GM19043 (cell line): Measurements from ENCODE around the gene NUDT16.
"Not testable (repeated sequence)": the region's sequence is repeated elsewhere in the genome, so short reads cannot be mapped to it uniquely, and the experiment has no call there.

Experiments
- ATAC-seq: cut with Tn5 transposase; IDR thresholded peaks from one replicate; pipeline ENCODE4 v1.9.1; 2021; ENCODE audit warnings: low read depth; ENCODE audit not compliant: unreplicated experiment

The NUDT16 gene

GRCh38 chr3:131380821-131381444, 641 bp upstream of the NUDT16 start:
- not testable (repeated sequence) for ATAC-seq

DNA sequence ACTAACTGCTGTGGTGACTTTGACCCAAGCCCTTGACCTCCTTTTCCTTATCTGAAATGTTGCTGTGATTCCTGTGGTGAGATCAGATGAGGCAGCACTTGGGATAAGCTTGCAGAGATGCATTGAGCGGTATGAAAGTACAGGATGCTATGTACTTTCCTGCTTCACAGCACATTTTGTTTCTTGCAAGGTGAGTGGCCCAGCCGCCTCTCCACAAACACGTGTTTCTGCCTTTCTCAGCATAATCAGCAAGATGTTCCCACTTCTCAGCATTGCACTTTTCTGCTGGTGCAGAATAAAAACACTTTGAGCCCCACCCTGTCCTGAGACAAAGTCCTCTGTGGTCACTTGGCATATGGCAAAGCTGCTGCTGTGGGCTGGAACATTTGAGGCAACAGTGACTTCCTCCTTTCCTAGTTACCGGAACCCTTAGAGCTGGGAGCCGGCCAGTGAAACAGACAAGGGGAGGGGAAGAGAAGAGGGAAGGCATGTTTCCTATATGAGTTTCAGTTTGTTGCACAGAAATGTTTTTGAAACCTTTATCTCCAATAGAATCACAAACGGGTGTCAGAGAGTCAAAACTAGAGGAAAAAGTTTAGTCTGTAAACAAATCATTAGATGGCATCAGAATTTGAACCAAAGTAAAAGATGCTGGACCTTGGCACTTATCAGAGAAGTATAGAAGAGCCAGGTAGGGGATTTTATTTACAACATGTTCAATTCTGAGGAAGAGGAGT, 5.0 kb downstream of the NUDT16 start:
- ATAC-seq = no peak

DNA sequence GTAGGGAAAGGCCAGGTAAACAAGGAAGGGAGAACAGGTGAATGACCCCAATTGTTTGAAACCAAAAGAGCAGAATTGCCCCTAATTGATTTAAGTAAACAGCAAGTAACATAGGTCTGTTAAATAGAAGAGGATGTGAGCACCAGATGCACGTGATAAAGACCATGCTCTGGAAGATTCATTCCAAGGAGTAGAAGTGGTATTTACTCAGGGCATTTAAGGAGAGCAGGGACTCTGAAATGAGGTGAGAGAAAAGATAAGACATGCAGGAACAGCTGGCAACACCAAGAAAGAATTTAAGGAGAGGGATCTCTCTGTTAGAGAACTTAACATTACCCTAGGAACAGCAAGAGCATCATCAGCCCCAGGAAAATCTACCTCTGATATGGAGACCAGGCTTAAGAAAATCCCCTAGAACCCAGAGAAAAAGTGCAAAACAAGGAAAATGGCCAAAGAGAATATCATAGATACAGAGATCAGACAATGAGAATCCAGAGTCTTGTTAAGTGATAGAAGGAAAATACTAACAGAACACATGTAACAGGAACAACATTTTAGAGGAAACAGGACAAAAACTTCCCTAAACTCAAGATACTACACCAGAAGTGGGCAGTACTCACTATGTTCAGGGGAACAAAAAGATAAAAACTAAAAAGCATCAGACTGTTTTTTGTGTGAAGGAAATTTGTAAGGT, 6.4 kb downstream of the NUDT16 start:
- ATAC-seq = no peak

DNA sequence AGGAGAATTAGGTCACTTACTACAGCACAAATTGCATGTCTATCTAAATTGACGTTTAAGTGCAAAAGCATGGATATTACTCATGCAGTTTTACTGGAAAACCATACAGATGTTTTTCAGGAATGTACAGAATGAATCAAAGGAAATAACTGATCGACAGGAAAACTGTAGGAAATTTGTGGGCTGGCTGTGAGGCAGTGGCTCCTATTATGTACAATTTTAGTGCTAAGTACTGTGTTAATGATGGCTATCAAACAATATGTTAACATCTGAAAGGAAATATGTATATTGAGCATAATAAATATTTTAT, 6.9 kb downstream of the NUDT16 start:
- ATAC-seq = no peak

GRCh38 chr3:131390331-131390730, 8.8 kb downstream of the NUDT16 start:
- no peak for ATAC-seq

DNA sequence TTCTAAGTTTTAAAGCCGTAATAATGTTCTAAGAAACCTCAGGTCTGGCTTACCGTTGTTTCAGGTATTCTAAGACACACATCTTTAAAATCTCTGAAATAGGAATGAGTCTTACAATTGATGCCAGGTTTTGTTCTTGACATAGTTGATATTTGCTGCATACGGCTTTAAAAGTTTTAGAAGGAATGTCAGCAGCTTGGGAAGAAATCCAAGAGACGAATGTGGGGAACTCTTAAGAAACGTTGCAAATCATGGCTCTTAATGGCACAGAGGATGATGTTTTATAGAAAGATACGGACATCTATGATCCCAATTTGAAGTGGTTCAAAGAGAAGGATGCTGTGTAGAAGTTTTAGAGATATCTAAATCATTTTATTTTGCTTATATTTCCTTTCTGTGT, 11.5 kb downstream of the NUDT16 start:
- ATAC-seq = no peak

DNA sequence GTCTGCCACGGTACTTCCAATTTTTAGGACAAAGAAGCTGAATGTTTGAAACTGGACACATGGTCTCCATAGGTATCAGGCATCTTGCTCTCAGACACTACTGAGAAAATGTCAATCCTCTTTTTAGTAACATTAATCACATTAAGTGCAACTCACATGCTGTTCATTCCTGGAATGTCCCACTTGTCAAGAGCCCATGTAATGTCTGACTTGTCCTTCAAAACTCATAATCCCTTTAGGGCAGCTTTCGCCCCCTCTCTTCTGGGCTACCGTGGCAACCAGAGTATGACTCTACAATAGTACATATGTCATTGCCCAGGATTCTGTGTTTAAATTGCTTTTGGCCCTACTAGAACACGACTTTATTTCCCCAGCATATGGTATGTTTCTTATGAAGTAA, 12.3 kb downstream of the NUDT16 start:
- no peak for ATAC-seq

DNA sequence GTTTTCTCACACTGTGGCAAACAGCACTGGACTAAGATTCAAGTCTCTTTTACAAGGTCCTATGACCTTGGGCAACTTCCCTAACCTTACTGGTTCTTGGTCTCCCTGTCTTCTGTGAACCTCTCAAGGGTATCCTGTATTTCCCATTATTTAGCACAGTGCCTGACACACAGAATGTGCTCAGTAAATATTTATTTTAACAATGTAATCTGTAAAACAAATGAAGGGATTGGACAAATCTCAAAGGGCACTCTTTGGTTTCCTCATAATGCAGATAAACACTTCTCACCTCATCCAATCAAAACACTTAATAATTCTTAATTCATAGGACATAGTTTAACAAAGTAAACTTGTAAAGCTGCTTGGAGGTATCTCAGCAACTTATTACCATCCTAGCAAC, 12.8 kb downstream of the NUDT16 start:
- no peak for ATAC-seq

- ATAC-seq = no peak
These were observed 14.6 kb downstream of the NUDT16 start for GRCh38 chr3:131396170-131396569.

DNA sequence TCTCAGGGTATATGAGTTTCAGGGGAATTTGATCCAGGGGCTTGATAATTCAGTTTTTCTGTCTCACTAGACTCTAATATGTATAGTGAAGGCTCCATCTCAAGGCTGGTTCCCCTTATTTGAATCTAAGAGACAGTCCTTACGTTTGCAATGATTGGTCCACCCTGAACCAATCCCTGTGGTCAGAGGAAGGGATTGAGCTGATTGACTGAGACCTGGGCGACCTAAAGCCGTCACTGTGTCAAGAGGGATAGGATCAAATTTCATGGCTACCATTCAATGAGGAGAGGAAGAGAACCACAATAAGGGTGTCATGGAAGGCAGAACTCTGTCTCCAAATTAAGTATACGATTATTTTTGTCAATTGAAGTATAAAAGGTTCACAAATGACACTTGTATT, 16.3 kb downstream of the NUDT16 start:
- no peak for ATAC-seq

GRCh38 chr3:131401978-131402377, 20.4 kb downstream of the NUDT16 start:
- ATAC-seq = no peak

GRCh38 chr3:131402391-131403039, 20.9 kb downstream of the NUDT16 start:
- no peak for ATAC-seq

DNA sequence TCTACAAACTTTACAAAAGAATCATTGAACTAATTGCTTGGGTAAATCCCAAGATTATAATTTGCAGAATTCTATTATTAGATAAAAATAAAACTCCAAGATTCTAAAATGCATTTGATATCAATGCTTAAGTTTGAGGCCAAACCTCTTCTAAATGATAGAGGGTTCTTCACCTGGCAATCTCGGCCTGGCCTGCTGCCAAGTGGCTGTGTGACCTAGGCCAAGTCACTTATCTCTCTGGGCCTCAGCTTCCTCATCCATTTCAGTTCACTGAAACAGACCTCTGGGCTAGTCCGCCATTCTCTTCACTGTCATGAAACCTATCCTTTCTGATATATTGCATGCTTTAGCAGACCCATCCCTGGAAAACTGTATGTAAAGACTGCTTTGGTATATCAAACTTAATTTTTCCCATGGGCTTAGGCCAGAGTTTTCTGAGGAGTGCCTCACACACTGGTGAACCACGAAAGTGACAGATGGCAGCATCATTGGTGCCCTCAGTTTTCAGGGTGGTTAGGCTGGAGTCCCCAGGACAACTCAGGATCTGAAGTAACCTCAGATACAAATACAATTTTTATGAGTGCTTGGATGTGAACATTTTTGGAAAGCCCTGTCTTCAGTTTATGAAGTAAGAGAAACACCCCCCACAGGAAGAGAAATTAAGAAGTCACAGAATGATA, 21.8 kb downstream of the NUDT16 start:
- ATAC-seq = no peak

GRCh38 chr3:131405411-131405810, 23.8 kb downstream of the NUDT16 start:
- no peak for ATAC-seq

GRCh38 chr3:131406274-131406673, 24.7 kb downstream of the NUDT16 start:
- ATAC-seq = no peak

- ATAC-seq = no peak
These were observed 36.2 kb downstream of the NUDT16 start for GRCh38 chr3:131417751-131418150.

GRCh38 chr3:131421301-131421700, 39.7 kb downstream of the NUDT16 start:
- ATAC-seq = no peak

GRCh38 chr3:131421957-131422498, 40.5 kb downstream of the NUDT16 start:
- ATAC-seq = no peak

- no peak for ATAC-seq
These were observed 45.7 kb downstream of the NUDT16 start for GRCh38 chr3:131427226-131427625.

DNA sequence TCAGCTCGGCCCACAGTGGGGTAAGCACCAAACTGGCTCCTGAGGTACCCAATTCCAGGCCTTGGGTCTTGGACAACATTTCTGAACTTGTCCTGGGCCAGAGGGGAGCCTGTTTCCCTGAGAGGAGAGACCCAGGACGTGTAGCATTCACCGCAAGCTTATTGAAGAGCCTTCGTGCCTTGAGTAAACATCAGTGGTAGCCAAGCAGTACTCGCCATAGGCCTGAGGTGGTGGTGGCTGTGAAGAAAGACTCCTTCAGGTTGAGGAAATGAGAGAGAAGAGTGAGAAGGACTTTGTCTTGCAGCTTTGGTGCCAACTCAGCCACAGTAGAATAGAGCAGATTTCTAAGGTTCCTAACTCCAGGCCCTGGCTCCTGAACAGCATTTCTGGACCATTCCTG, 50.2 kb downstream of the NUDT16 start:
- ATAC-seq = no peak

DNA sequence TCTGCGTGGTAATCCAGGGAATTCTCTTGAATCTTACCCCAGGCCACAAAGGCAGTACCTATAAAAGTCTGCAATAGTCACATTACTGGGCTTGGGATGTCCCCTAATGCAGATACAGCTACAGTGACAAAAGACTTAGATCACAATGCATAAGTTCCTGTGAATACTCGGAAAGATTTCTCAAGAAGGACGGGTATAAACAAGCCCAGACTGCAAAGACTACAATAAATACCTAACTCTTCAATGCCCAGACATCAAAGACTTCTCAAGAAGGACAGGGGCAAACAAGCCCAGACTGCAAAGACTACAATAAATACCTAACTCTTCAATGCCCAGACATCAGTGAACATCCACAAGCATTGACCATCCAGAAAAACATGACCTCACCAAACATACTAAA, 50.9 kb downstream of the NUDT16 start:
- ATAC-seq = no peak
